K562 (cell line): ENCODE data around the gene NASP. TPM values are rescaled to one million over a fixed set of nuclear protein-coding genes. Genes with fewer than 3 reads are reported as not detected.

Source experiments
- ATAC-seq: fragments of 200-7000 bp; cut with Tn5 transposase; 3 replicates; pipeline ENCODE4 v1.9.1; 2020; ENCODE audit warnings: moderate library complexity
- BruUV-seq: library from RNA; stranded (reverse); fragments of 400-500 nt; replicated peaks from 2 replicates; lab custom pipeline; 2021; lab: Mats Ljungman, UMichigan
- CTCF ChIA-PET: fragments of 300-600 bp; formaldehyde crosslinking; extraction: SDS; loops from one replicate; lab custom pipeline; 2021; ENCODE audit warnings: low intra/inter-chr PET ratio; lab: Yijun Ruan, JAX
- POLR2A ChIA-PET: fragments of 300-600, 350-650 bp; sonication (Branson Sonifier 250); formaldehyde crosslinking; extraction: SDS; loops from one replicate; lab custom pipeline; 2021; ENCODE audit warnings: antibody characterized with exemption, inconsistent platforms; lab: Yijun Ruan, JAX
- DNase-seq, 4 experiments: peaks; one replicate each; pipeline versions ENCODE4 v3.0.0 to v3.0.0-alpha.2; 2011 to 2018; ENCODE audit warnings: low spot score in 3 of 4, mixed read lengths in 3 of 4; ENCODE audit errors: extremely low read depth in 1 of 4
- FAIRE-seq: peaks from 2 replicates; lab custom pipeline; 2011; peaks lifted over from hg19 to GRCh38; lab: Jason Lieb, UNC
- H2AFZ ChIP-seq: 2 replicates; pipeline ENCODE4 v1.6.0; 2011; ENCODE audit warnings: low read depth, low read length, control low read depth, inconsistent platforms
- H3K27ac ChIP-seq: fragments of 200-600 bp; 3 replicates; pipeline ENCODE4 v1.8.0; 2011; ENCODE audit warnings: low read depth, mild to moderate bottlenecking, control low read depth, inconsistent platforms, low read length, moderate library complexity, mixed read lengths; ENCODE audit errors: extremely low read depth
- H3K27me3 ChIP-seq, 2 experiments: fragments of 300-600 bp in 1 of 2; 2 replicates in 1 of 2; 3 replicates in 1 of 2; pipeline versions ENCODE4 v1.6.0 to v1.8.0; 2011; ENCODE audit warnings: inconsistent platforms in 2 of 2, low read length in 2 of 2, mild to moderate bottlenecking in 1 of 2, mixed read lengths in 1 of 2, moderate library complexity in 1 of 2; ENCODE audit not compliant: control insufficient read depth in 2 of 2, insufficient read depth in 2 of 2
- H3K36me3 ChIP-seq: fragments of 300-600 bp; 3 replicates; pipeline ENCODE4 v1.8.0; 2011; ENCODE audit warnings: mild to moderate bottlenecking, low read length, inconsistent platforms; ENCODE audit not compliant: control insufficient read depth, insufficient read depth
- H3K4me1 ChIP-seq, 2 experiments: fragments of 200-600 bp in 1 of 2; replicated peaks in 1 of 2; 2 replicates in 1 of 2; 3 replicates in 1 of 2; pipeline versions ENCODE4 v1.5.1 to v1.8.0; 2011; ENCODE audit warnings: inconsistent platforms in 2 of 2, low read length in 2 of 2, mild to moderate bottlenecking in 1 of 2, mixed read lengths in 1 of 2, moderate library complexity in 1 of 2; ENCODE audit not compliant: control insufficient read depth in 2 of 2, insufficient read depth in 2 of 2
- H3K4me2 ChIP-seq: 2 replicates; pipeline ENCODE4 v1.6.1; 2011; ENCODE audit warnings: low read length, control low read depth, inconsistent platforms, mixed read lengths; ENCODE audit not compliant: insufficient read depth
- H3K4me3 ChIP-seq: fragments of 200-600 bp; sonication (generic), shearing (Covaris generic); 2 replicates; pipeline ENCODE4 v1.5.1; 2016; ENCODE audit warnings: control low read depth, inconsistent platforms
- H3K79me2 ChIP-seq: fragments of 200-600 bp; 3 replicates; pipeline ENCODE4 v1.8.0; 2011; ENCODE audit warnings: low read length, inconsistent platforms; ENCODE audit not compliant: control insufficient read depth, insufficient read depth
- H3K9ac ChIP-seq, 2 experiments: 2 replicates each; pipeline versions ENCODE4 v1.6.0 to v1.6.1; 2011; ENCODE audit warnings: low read depth in 2 of 2, low read length in 2 of 2, control low read depth in 1 of 2, inconsistent platforms in 1 of 2, mild to moderate bottlenecking in 1 of 2, mixed read lengths in 1 of 2; ENCODE audit not compliant: insufficient read depth in 1 of 2
- H3K9me1 ChIP-seq: one replicate; pipeline ENCODE4 v1.6.0; 2011; ENCODE audit warnings: inconsistent platforms, mild to moderate bottlenecking, low read length, moderate library complexity; ENCODE audit not compliant: control insufficient read depth, insufficient read depth
- H3K9me3 ChIP-seq: replicated peaks from 2 replicates; pipeline ENCODE4 v1.5.1; 2011; ENCODE audit warnings: low read depth, low read length, inconsistent platforms; ENCODE audit not compliant: control insufficient read depth, insufficient read depth
- H4K20me1 ChIP-seq: replicated peaks from 2 replicates; pipeline ENCODE4 v1.6.1; 2011; ENCODE audit warnings: low read length, inconsistent platforms, mixed read lengths; ENCODE audit not compliant: control insufficient read depth, insufficient read depth
- CBX3 ChIP-seq, 2 experiments: IDR thresholded peaks; 1 replicate in 1 of 2; 2 replicates in 1 of 2; pipeline ENCODE4 v1.6.1; 2012; ENCODE audit warnings: inconsistent platforms in 2 of 2, low read length in 2 of 2, borderline replicate concordance in 1 of 2, control low read depth in 1 of 2
- CSDE1 ChIP-seq, 2 experiments: fragments of 450-650 bp; IDR thresholded peaks; 2 replicates each; pipeline ENCODE4 v1.6.1; 2016; ENCODE audit warnings: mild to moderate bottlenecking in 1 of 2
- ELF2 ChIP-seq: fragments of 250-450 bp; sonication (Bioruptor Pico); IDR thresholded peaks from 2 replicates; pipeline ENCODE4 v1.5.0; 2021; ENCODE audit warnings: mild to moderate bottlenecking
- ESRRB ChIP-seq: fragments of 250-450 bp; sonication (Bioruptor Pico); IDR thresholded peaks from 2 replicates; pipeline ENCODE4 v1.5.0; 2020; ENCODE audit warnings: mild to moderate bottlenecking, moderate library complexity, borderline replicate concordance
- HCFC1 ChIP-seq: IDR thresholded peaks from 2 replicates; pipeline ENCODE4 v1.6.1; 2012; ENCODE audit warnings: low read depth, low read length, improper control_type of control experiment
- KAT7 ChIP-seq: sonication (generic); formaldehyde crosslinking; IDR thresholded peaks from 2 replicates; pipeline ENCODE4 v1.8.0; 2022; ENCODE audit warnings: missing genetic modification reagents, mild to moderate bottlenecking, borderline replicate concordance
- SOX6 ChIP-seq: fragments of 450-650 bp; IDR thresholded peaks from 2 replicates; pipeline ENCODE4 v1.6.1; 2014; ENCODE audit warnings: mild to moderate bottlenecking
- TGIF2 ChIP-seq: sonication (generic); formaldehyde crosslinking; IDR thresholded peaks from 2 replicates; pipeline ENCODE4 v1.8.1; 2022; ENCODE audit warnings: mild to moderate bottlenecking, missing genetic modification reagents, moderate library complexity
- TRIM24 ChIP-seq, 2 experiments: fragments of 450-650 bp; IDR thresholded peaks; 2 replicates each; pipeline ENCODE4 v1.6.1; 2016
- TSC22D4 ChIP-seq: fragments of 450-650 bp; IDR thresholded peaks from 2 replicates; pipeline ENCODE4 v1.6.1; 2016; ENCODE audit warnings: missing genetic modification characterization, missing biosample characterization, control low read depth
- ZBED1 ChIP-seq: IDR thresholded peaks from 2 replicates; pipeline ENCODE4 v1.6.1; 2014
- ZNF311 ChIP-seq: fragments of 250-450 bp; sonication (Bioruptor Pico); IDR thresholded peaks from 2 replicates; pipeline ENCODE4 v1.4.0; 2020; ENCODE audit warnings: mild to moderate bottlenecking, moderate library complexity
- ZNF316 ChIP-seq: fragments of 450-650 bp; IDR thresholded peaks from 2 replicates; pipeline ENCODE4 v1.6.1; 2016
- ZNF384 ChIP-seq: IDR thresholded peaks from 2 replicates; pipeline ENCODE4 v1.6.1; 2012; ENCODE audit warnings: low read depth, low read length, improper control_type of control experiment
- ZSCAN29 ChIP-seq: fragments of 450-650 bp; IDR thresholded peaks from 2 replicates; pipeline ENCODE4 v1.6.1; 2017
- WGBS: fragments of 100-300 bp; shearing (Covaris generic); methylation state at CpG from one replicate; pipeline ENCODE4 v1.1.6; 2016; ENCODE audit warnings: low coverage, mixed read lengths; ENCODE audit not compliant: insufficient coverage; ENCODE audit errors: missing lambda C conversion rate; 5-methylcytosine and 5-hydroxymethylcytosine counted together
- in situ Hi-C: fragments of 300-500 bp; cut with MboI; formaldehyde crosslinking; loops from 4 replicates; pipeline ENCODE4 v1.15.0; 2018; ENCODE audit warnings: inconsistent platforms, mixed read lengths
- intact Hi-C: fragments of 100-400 bp; cut with micrococcal nuclease; formaldehyde crosslinking; loops from 2 replicates; pipeline ENCODE4 v1.14.2; 2022
- polyA plus RNA-seq, 8 experiments: library from polyadenylated mRNA; depleted of rRNA in 4 of 8; stranded (reverse) in 5 of 8; unstranded in 3 of 8; fragments of >200 nt; fragmentation: Nextera tagmentation in 2 of 8; fragmentation: Illumina TruSeq in 1 of 8; extraction: Ambion mirVana in 2 of 8; extraction: Trizol in 1 of 8; gene quantifications; 2 replicates each; pipeline versions ENCODE4 v1.2.1 to v1.2.3, GENCODE V29; 2011 to 2014; ENCODE audit warnings: inconsistent platforms in 1 of 8, missing spikeins in 1 of 8
- total RNA-seq, 7 experiments: library from RNA; depleted of rRNA in 6 of 7; stranded (reverse); fragments of >200 nt in 6 of 7; fragmentation: Illumina TruSeq in 2 of 7; extraction: Trizol in 2 of 7; gene quantifications; 2 replicates each; pipeline versions ENCODE4 v1.2.1 to v1.2.3, GENCODE V29; 2011 to 2021; ENCODE audit warnings: low replicate concordance in 1 of 7
- TF ChIP-seq, protein P1 (sequence below): fragments of 450-650 bp; IDR thresholded peaks from 2 replicates; pipeline ENCODE4 v1.6.1; 2016; ENCODE audit warnings: antibody characterized with exemption
- TF ChIP-seq, protein P2 (sequence below): sonication (generic); formaldehyde crosslinking; IDR thresholded peaks from 2 replicates; pipeline ENCODE4 v1.8.0; 2022; ENCODE audit warnings: mild to moderate bottlenecking, low read depth, missing genetic modification reagents

NASP gene
- total and polyA plus RNA-seq, 9 of the 15 experiments (the other 6 are each of a cell fraction or from before 2014, with no cell fraction given), result 199 to 578 (median 419) TPM

DNA sequence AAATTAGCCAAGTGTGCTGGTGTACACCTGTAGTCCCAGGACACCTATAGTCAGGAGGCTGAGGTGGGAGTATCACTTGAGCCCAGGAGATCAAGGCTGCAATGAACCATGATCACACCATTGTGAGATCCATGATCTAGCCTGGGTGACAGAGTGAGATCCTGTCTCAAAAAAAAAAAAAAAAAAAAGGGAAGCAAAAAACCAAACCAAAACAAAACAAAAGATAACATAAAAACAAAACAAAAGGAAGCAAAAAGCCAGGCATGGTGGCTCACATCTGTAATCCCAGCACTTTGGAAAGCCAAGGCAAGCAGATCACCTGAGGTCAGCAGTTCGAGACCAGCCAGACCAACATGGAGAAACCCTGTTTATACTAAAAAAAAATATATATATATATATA, 42.6 kb upstream of the NASP start:
- no peak for FAIRE-seq
- ATAC-seq, result no peak
- Histone ChIP-seq H4K20me1 (no peaks in the 10 kb centered on the region), H3K36me3 (no peaks in the 10 kb centered on the region), H3K9me1 (no peaks in the 10 kb centered on the region), H3K4me2 (no peak overlapping the region), H3K9ac (no peak overlapping the region), H3K79me2 (no peaks in the 10 kb centered on the region), H3K9me3 (no peaks in the 10 kb centered on the region), H3K4me3 (no peak overlapping the region), H3K4me1 (peaks cover 8 to 29% of the 10 kb centered on the region in 2 experiments), H2AFZ (no peak overlapping the region), H3K27ac (no peak overlapping the region), H3K27me3 (no peaks in the 10 kb centered on the region)
- intact Hi-C loops (no loop called here), in situ Hi-C loops (no loop called here)
- 80% methylated on average over 1 of the region's 1 CpG for WGBS
- no peak for DNase-seq
- TF ChIP-seq, protein P1, sequence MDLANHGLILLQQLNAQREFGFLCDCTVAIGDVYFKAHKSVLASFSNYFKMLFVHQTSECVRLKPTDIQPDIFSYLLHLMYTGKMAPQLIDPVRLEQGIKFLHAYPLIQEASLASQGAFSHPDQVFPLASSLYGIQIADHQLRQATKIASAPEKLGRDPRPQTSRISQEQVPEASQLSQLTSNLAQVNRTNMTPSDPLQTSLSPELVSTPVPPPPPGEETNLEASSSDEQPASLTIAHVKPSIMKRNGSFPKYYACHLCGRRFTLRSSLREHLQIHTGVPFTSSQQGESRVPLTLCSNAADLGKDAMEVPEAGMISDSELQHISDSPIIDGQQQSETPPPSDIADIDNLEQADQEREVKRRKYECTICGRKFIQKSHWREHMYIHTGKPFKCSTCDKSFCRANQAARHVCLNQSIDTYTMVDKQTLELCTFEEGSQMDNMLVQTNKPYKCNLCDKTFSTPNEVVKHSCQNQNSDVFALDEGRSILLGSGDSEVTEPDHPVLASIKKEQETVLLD, result no peak
- TF ChIP-seq ZNF384 (peak; percentile 81), SOX6 (0 out of 2 replicates have a peak, but pooled peaks have one; percentile 40), ZNF316 (peak; percentile 23; the same call in 1 of the 2 replicates)
- BruUV-seq, result no TSS peak
- ChIA-PET POLR2A (interaction anchor here (0.8 to 10.3 kb wide), 4 partner anchors 10 to 43 kb away, joined by 3 to 135 read pairs (median 5); partner anchors contain the start of genes CCDC163, MMACHC and PRDX1), CTCF (no interaction called here)

DNA sequence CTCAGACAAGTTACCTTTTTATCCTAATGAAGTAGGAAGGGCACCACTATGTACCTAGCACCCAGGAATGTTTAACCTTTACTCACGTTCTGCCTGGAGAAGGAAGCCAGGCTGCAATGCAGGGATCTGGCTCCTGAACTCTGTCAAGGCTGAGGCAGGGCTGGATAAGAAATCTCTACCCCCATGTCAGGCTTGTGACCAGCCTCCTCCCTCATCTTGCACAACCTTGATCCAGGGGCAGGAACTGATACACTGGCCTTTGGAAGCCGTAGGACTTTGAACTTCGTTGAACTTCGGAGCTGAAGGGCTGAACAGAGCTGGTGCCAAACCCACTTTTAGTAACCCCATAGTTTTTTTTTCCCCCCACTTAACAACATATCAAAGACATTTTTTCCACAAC, 41.2 kb upstream of the NASP start:
- Histone ChIP-seq H4K20me1 (no peaks in the 10 kb centered on the region), H3K4me1 (peaks cover 8 to 16% of the 10 kb centered on the region in 2 experiments), H3K79me2 (no peaks in the 10 kb centered on the region), H3K27me3 (no peaks in the 10 kb centered on the region), H3K4me3 (no peak overlapping the region), H2AFZ (peak overlapping the region; percentile 16; the same call in 1 of the 2 replicates), H3K9me3 (no peaks in the 10 kb centered on the region), H3K4me2 (no peak overlapping the region), H3K9me1 (no peaks in the 10 kb centered on the region), H3K36me3 (no peaks in the 10 kb centered on the region), H3K9ac (no peak overlapping the region), H3K27ac (no peak overlapping the region)
- WGBS, result 25% methylated on average over 4 of the region's 4 CpGs
- intact Hi-C loops (no loop called here), in situ Hi-C loops (no loop called here)
- POLR2A ChIA-PET, result interaction anchor here (0.8 to 6.3 kb wide), 5 partner anchors 8 to 43 kb away, joined by 3 to 87 read pairs (median 5); partner anchors contain the start of gene PRDX1
- FAIRE-seq (peak; percentile 74), ATAC-seq (peak; percentile 63), DNase-seq (peak in 3 of 4 experiments; percentile 23 to 63 (median 39))
- no TSS peak for BruUV-seq
- CTCF ChIA-PET, result no interaction called here
- TF ChIP-seq TSC22D4 (tag) (no peak), TGIF2 (CRISPR knock-in tag) (no peak), HCFC1 (no peak), CBX3 (IDR thresholded peaks at IDR 0.05; ENCODE audit: borderline replicate concordance in 1 of 2, low read length in 2 of 2) (no peak), ESRRB (CRISPR knock-in tag) (no peak), KAT7 (CRISPR knock-in tag) (no peak), ZSCAN29 (no peak), CSDE1 (IDR thresholded peaks at IDR 0.05) (no peak), ELF2 (CRISPR knock-in tag) (no peak), ZNF311 (CRISPR knock-in tag) (no peak), ZBED1 (no peak), TRIM24 (IDR thresholded peaks at IDR 0.05) (0 out of 4 replicates have a peak, but pooled peaks of 1 of the 2 experiments have one; percentile 13)
- TF ChIP-seq, protein P2, sequence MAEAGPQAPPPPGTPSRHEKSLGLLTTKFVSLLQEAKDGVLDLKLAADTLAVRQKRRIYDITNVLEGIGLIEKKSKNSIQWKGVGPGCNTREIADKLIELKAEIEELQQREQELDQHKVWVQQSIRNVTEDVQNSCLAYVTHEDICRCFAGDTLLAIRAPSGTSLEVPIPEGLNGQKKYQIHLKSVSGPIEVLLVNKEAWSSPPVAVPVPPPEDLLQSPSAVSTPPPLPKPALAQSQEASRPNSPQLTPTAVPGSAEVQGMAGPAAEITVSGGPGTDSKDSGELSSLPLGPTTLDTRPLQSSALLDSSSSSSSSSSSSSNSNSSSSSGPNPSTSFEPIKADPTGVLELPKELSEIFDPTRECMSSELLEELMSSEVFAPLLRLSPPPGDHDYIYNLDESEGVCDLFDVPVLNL (CRISPR knock-in tag), result no peak
